Osteoblast (primary cell): ENCODE data around the gene CNGA3. TPM values are rescaled to one million over a fixed set of nuclear protein-coding genes. Genes with fewer than 3 reads are reported as not detected.

Source experiments
- DNase-seq: peaks from one replicate; pipeline ENCODE4 v3.0.0; 2011; ENCODE audit warnings: low spot score, mixed read lengths; ENCODE audit not compliant: insufficient read length; ENCODE audit errors: missing footprints
- H2AFZ ChIP-seq: 2 replicates; pipeline ENCODE4 v1.6.0; 2011; ENCODE audit warnings: mild to moderate bottlenecking, low read length
- H3K27ac ChIP-seq: 2 replicates; pipeline ENCODE4 v1.5.1; 2011; ENCODE audit warnings: mild to moderate bottlenecking, low read depth, low read length, moderate library complexity
- H3K27me3 ChIP-seq: 2 replicates; pipeline ENCODE4 v1.6.0; 2012; ENCODE audit warnings: mild to moderate bottlenecking, control low read depth, inconsistent platforms, low read length, moderate library complexity; ENCODE audit not compliant: insufficient read depth
- H3K36me3 ChIP-seq: 2 replicates; pipeline ENCODE4 v1.5.1; 2011; ENCODE audit warnings: mild to moderate bottlenecking, low read length, control low read depth, moderate library complexity; ENCODE audit not compliant: insufficient read depth
- H3K4me1 ChIP-seq: 2 replicates; pipeline ENCODE4 v1.5.1; 2011; ENCODE audit warnings: mild to moderate bottlenecking, low read length, control low read depth, moderate library complexity; ENCODE audit not compliant: insufficient read depth
- H3K4me2 ChIP-seq: 2 replicates; pipeline ENCODE4 v1.6.0; 2011; ENCODE audit warnings: mild to moderate bottlenecking, low read length; ENCODE audit not compliant: insufficient read depth
- H3K4me3 ChIP-seq: fragments of 200-600 bp; sonication (generic); 3 replicates; pipeline ENCODE4 v1.5.1; 2012; ENCODE audit warnings: mild to moderate bottlenecking, low read length, inconsistent platforms; ENCODE audit not compliant: insufficient read depth
- H3K79me2 ChIP-seq: 2 replicates; pipeline ENCODE4 v1.6.0; 2012; ENCODE audit warnings: mild to moderate bottlenecking, low read length, control low read depth, inconsistent platforms; ENCODE audit not compliant: insufficient read depth
- H3K9me3 ChIP-seq: 2 replicates; pipeline ENCODE4 v1.5.1; 2011; ENCODE audit warnings: low read depth, low read length, control low read depth
- H4K20me1 ChIP-seq: 2 replicates; pipeline ENCODE4 v1.6.0; 2012; ENCODE audit warnings: mild to moderate bottlenecking, low read length, control low read depth; ENCODE audit not compliant: insufficient read depth
- total RNA-seq: library from RNA; depleted of rRNA; stranded (reverse); fragments of >200 nt; gene quantifications from 2 replicates; pipeline ENCODE4 v1.2.3, GENCODE V29; 2012
- TF ChIP-seq, protein P1 (sequence below): IDR thresholded peaks from 2 replicates; pipeline ENCODE4 v1.5.1; 2011; ENCODE audit warnings: mild to moderate bottlenecking, low read depth, low read length, moderate library complexity; ENCODE audit errors: extremely low read depth

CNGA3 gene
- total RNA-seq, 1 donor, result 0.36 TPM

DNA sequence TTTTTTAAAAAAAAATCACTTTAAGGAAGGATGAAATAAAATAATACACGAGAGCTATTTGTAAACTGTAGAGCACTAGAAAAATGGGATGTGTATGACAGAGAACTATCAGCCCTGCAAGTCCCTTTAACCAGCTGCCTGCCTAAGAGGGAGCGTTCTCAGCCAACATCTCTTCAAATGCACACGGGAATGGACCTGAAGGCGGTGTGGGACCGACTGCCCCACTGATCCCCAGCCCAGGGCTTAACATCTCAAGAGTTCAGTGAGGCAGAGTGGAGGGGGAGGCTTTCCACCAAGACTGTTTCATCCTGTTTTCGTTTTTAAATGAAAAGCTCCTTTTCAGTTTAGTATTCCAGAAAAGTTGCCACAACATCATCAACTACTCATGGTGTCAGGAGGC is 100.6 kb downstream of the CNGA3 start:
- H4K20me1 ChIP-seq, result peaks cover 17% of the 10 kb centered on the region

More for the DNA sequence above, 100.6 kb downstream of the CNGA3 start:
- no peak for DNase-seq
- Histone ChIP-seq H3K4me2 (no peak overlapping the region), H3K27me3 (peaks cover 2% of the 10 kb centered on the region), H2AFZ (no peak overlapping the region), H3K27ac (no peak overlapping the region), H3K4me3 (no peak overlapping the region), H3K9me3 (no peaks in the 10 kb centered on the region), H3K4me1 (peaks cover 16% of the 10 kb centered on the region), H3K79me2 (peaks cover 58% of the 10 kb centered on the region), H3K36me3 (no peaks in the 10 kb centered on the region)
- TF ChIP-seq, protein P1, sequence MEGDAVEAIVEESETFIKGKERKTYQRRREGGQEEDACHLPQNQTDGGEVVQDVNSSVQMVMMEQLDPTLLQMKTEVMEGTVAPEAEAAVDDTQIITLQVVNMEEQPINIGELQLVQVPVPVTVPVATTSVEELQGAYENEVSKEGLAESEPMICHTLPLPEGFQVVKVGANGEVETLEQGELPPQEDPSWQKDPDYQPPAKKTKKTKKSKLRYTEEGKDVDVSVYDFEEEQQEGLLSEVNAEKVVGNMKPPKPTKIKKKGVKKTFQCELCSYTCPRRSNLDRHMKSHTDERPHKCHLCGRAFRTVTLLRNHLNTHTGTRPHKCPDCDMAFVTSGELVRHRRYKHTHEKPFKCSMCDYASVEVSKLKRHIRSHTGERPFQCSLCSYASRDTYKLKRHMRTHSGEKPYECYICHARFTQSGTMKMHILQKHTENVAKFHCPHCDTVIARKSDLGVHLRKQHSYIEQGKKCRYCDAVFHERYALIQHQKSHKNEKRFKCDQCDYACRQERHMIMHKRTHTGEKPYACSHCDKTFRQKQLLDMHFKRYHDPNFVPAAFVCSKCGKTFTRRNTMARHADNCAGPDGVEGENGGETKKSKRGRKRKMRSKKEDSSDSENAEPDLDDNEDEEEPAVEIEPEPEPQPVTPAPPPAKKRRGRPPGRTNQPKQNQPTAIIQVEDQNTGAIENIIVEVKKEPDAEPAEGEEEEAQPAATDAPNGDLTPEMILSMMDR, result no peak

Other genes starting within 250 kb of the CNGA3 start
- 25.7 and 25.9 TPM in 2 replicates for gene INPP4A, start 98.4 kb downstream of the CNGA3 start, total RNA-seq